HepG2 (cell line): ENCODE results near the gene PPFIA3. TPM values are rescaled to one million over a fixed set of nuclear protein-coding genes. Genes with fewer than 3 reads are reported as not detected.

Experiments
- ETV5 ChIP-seq: IDR thresholded peaks from 2 replicates; pipeline ENCODE4 v1.6.1; 2018; ENCODE audit warnings: missing biosample characterization, missing genetic modification reagents, inconsistent platforms, borderline replicate concordance
- GMEB2 ChIP-seq: IDR thresholded peaks from 2 replicates; pipeline ENCODE4 v1.6.1; 2016; ENCODE audit warnings: missing biosample characterization, missing genetic modification reagents, low read depth
- NFKB2 ChIP-seq: sonication (generic); formaldehyde crosslinking; IDR thresholded peaks from 2 replicates; pipeline ENCODE4 v1.4.0; 2020; ENCODE audit warnings: missing genetic modification reagents, borderline replicate concordance
- PHF21A ChIP-seq: sonication (generic); formaldehyde crosslinking; IDR thresholded peaks from 2 replicates; pipeline ENCODE4 v1.5.0; 2020; ENCODE audit warnings: mild to moderate bottlenecking, missing genetic modification reagents
- POLR2G ChIP-seq: fragments of 200-400 bp; formaldehyde crosslinking; IDR thresholded peaks from 2 replicates; pipeline ENCODE4 v1.6.1; 2018; ENCODE audit warnings: mild to moderate bottlenecking, low read depth, low read length, moderate library complexity
- PRDM10 ChIP-seq: sonication (generic); formaldehyde crosslinking; IDR thresholded peaks from 2 replicates; pipeline ENCODE4 v1.4.0; 2020; ENCODE audit warnings: low read depth, missing genetic modification reagents
- REST ChIP-seq, 2 experiments: IDR thresholded peaks; 2 replicates each; pipeline ENCODE4 v1.6.1; 2011 to 2012; ENCODE audit warnings: low read length in 2 of 2, borderline replicate concordance in 1 of 2, low read depth in 1 of 2, mild to moderate bottlenecking in 1 of 2, moderate library complexity in 1 of 2
- TSC22D2 ChIP-seq: sonication (generic); formaldehyde crosslinking; IDR thresholded peaks from 2 replicates; pipeline ENCODE4 v1.5.1; 2020; ENCODE audit warnings: missing genetic modification reagents, mild to moderate bottlenecking, borderline replicate concordance
- ZNF318 ChIP-seq: sonication (generic); formaldehyde crosslinking; IDR thresholded peaks from 2 replicates; pipeline ENCODE4 v1.4.0; 2020; ENCODE audit warnings: mild to moderate bottlenecking, missing genetic modification reagents
- polyA plus RNA-seq, 8 experiments: library from polyadenylated mRNA; depleted of rRNA in 3 of 8; stranded (reverse) in 7 of 8; unstranded in 1 of 8; fragments of >200 nt; fragmentation: Illumina TruSeq in 4 of 8; extraction: Trizol in 4 of 8; gene quantifications; 2 replicates each; pipeline versions ENCODE4 v1.2.1 to v1.2.3, GENCODE V29; 2011 to 2016; ENCODE audit warnings: low read depth in 4 of 8, missing spikeins in 1 of 8, mixed read lengths in 1 of 8; ENCODE audit not compliant: insufficient read depth in 1 of 8
- total RNA-seq, 5 experiments: library from RNA; depleted of rRNA; stranded (reverse); fragments of >200 nt; fragmentation: Illumina TruSeq; extraction: Trizol; gene quantifications; 2 replicates each; pipeline ENCODE4 v1.2.3, GENCODE V29; 2016; ENCODE audit warnings: low read depth in 1 of 5

The PPFIA3 gene
- total and polyA plus RNA-seq, 2 of the 13 experiments (the other 11 are each of a cell fraction or from before 2014, with no cell fraction given) = 6.7 to 8.6 TPM

- TF ChIP-seq REST (IDR thresholded peaks at IDR 0.05; ENCODE audit: borderline replicate concordance in 1 of 2, low read depth in 1 of 2, low read length in 2 of 2) = no peak; a peak in 1 of 4 replicates
- TF ChIP-seq POLR2G = peak; percentile 53
- no peak for TF ChIP-seq ZNF318
- TF ChIP-seq PHF21A (CRISPR knock-in tag) = peak; percentile 69
- no peak for TF ChIP-seq ETV5 (CRISPR knock-in tag)
- no peak for TF ChIP-seq NFKB2 (CRISPR knock-in tag)
- peak; percentile 76; the same call in 1 of the 2 replicates for TF ChIP-seq PRDM10 (CRISPR knock-in tag)
- TF ChIP-seq TSC22D2 (CRISPR knock-in tag) = no peak
- TF ChIP-seq GMEB2 = no peak
Measured at GRCh38 chr19:49125025-49125731, 5.8 kb downstream of the PPFIA3 start (continued).
